Inflammatory macrophage treated with lipopolysaccharide for 4 hours (primary cell): Measurements from ENCODE around the gene AMY1A.
"Not testable (repeated sequence)": the region's sequence is repeated elsewhere in the genome, so short reads cannot be mapped to it uniquely, and the experiment has no call there.

Source experiments
- DNase-seq: peaks from one replicate; pipeline ENCODE4 v3.0.0-alpha.2; 2020

The AMY1A gene

DNA sequence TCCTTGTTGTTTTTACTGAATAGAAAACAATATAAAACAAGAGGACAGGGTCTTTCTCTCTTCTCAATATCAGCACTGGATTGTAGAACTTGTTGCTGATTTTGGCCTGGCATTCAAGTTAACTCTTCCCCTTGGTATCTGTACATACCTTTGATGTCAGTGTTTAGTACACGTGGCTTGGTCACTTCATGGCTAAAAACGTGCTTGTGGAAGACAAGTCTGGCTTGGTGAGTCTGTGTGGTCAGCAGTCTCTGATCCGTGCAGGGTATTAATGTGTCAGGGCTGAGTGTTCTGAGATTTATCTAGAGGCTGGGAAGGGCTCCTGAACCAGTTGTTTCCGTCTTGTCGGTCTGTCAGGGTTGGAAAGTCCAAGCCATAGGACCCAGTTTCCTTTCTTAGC, at the start of gene AMY1A:
TSS of gene AMY1A (plus strand) at position 301 of the 400 bp plus-strand sequence. CDS start 571 bp downstream, outside the sequence.
- DNase-seq: not testable (repeated sequence)

DNA sequence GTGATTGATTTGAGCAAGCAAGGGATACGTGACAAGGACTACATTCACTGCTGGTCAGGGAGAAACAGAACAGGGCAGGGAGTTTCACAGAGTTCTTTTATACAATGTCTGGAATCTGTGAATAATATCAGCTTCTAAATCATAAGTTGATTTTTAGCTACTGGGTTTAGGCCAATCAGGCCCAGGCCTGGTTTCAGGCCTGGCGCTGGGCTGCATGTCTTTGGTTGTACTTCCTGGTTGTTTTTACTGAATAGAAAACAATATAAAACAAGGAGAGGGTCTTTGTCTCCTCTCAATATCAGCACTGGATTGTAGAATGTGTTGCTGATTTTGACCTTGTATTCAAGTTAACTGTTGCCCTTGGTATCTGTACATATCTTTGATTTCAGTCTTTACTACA, 39.2 kb upstream of the AMY1A start:
- DNase-seq: no peak

DNA sequence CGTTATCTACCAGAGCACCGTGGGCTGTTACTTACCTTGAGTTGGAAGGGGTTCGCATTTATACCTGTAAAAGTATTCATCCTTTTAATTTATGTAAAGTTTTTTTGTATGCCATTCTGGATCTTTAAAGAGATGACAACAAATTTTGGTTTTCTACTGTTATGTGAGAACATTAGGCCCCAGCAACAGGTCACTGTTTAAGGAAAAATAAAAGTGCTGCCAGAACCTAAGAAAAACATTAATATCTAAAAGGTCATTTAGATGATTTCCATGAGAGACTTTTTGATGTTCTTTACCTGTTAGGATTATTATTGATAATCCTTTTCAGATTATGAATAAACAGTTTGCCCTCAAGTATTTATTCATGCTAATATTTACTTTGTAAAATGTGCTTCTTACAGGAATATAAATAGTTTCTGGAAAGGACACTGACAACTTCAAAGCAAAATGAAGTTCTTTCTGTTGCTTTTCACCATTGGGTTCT, 38.5 kb upstream of the AMY1A start, which contains the start of gene AMY2A:
TSS of gene AMY2A (plus strand) at position 434 of the 484 bp plus-strand sequence. CDS start at position 448, 14 bp downstream.
- not testable (repeated sequence) for DNase-seq

DNA sequence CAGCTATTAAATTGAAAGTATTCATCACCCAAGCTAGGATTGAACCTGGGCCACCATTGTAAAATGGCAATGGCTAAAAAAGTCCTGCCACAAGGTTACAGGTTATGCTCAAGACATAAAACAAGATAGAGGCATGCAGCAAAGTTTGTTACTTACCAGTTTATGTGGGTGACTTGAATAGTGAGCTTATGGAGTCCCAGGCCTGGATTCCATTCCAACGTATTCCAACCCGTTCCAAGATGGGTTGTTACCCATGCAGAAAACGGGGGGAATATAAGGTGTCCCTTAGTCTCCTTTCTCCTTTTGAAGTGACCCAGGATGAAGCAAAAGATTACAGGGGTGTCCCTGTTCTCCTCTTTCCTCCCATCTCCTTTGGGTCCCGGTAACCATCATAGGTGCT, 28.1 kb upstream of the AMY1A start:
- not testable (repeated sequence) for DNase-seq

DNA sequence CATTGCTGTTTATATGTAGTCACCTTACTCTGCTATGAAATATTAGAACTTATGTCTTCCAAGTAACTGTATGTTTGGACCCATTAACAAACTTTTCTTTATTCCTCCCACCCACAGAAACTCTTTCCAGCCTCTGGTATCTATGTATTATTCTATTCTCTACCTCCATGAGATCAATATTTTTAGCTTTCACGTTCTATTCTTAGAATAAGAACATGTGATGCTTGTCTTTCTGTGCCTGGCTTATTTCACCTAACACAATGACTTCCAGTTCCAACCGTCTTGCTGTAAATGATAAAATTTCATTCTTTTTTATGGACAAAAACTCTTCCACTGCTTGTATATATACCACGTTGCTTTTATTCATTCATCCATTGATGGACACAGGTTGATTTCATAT, 14.4 kb upstream of the AMY1A start:
- not testable (repeated sequence) for DNase-seq

DNA sequence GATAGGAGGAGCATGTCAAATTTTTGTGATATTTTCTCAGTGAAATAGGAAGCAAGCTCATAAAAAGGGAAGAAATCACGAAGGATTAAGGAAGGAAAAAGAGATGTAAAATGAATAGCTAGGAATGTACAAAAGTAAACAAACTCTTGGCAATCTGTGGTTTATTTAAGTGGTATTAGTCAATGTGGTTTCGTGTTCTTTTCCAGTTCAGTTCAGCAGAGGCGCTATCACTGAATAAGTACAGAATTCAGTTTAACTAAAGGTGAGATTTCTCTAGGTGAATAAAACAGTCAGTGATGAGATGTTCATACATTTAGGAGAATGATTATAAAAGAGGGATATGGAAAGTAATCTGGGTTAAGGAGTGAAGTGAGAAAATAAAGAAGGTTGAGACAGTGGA, 11.7 kb upstream of the AMY1A start:
- not testable (repeated sequence) for DNase-seq

DNA sequence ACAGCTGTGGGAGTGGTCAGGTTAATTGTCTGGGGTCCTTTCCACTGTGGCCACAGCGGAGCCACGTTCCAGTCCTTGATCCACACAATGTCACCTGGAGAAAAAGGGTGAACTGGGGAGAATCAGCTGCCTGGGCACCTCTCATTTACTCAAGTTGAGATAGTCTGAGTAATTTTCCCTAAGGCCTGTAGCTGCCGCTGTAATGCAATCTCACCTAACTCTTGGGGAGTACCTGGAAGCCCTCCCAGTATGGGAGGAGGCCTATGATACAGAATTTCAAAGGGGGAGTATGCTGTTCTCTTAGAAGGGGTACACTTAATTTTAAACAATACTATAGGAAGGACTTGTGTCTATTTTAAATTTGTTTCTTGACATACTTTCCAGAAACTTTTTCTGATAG, 5.3 kb upstream of the AMY1A start:
- DNase-seq: not testable (repeated sequence)

DNA sequence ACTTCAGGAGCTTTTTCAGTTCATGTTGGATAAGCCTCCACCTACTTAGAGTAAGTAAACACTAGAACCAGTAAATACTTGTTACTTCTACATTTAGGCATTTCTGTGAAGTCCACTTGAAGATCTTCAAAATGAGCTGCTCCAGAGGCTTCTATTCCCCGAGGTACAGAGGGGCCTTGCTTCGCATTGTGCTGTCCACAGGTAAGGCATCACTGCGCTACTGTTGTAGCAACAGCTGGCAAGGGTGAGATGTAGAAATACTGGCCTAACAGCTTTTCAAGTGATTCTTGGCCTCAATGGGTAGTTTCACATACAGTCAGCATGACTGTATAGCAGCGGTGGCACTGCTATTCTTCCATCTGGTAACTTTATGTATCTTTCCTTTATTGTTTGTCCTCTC, 4.7 kb upstream of the AMY1A start:
- not testable (repeated sequence) for DNase-seq

DNA sequence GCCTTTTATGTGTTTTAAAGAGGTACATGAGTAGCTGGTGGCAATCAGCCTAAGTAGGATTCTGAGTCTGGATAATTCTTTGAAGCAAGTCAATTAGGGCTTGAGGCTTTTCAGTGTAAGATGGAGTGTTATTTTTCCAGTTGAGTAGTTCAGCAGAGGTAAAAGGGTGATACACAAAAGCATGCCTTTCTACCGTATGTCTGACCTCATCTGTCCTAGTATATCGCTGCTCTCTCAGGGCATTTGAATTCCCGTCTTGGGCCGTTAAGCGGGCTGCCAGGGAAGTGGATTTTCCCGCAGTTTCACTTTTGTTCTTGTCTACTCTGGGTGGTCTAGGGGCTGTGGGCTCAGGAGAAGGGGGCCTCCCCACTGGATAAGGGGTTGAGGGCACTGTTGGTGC, 1.4 kb upstream of the AMY1A start:
- not testable (repeated sequence) for DNase-seq

DNA sequence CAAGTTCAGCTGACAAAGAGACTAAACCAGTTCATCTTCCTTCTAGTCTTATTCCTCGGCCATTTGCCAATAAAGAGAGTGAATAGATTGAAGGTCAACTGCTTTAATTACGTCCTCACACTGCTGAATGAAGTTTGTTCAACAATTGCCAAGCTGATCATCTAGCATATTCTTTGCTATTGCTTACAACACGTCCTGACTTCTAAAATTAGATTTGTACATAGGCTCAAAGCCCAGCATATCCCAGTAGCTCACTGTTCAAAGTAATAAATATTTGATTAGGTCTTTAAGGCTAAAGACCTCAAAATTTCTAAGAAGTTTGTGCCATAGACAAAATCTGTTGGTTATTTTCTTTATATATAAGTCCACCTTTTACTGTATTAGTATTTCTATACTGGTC, 20.8 kb downstream of the AMY1A start:
- not testable (repeated sequence) for DNase-seq

DNA sequence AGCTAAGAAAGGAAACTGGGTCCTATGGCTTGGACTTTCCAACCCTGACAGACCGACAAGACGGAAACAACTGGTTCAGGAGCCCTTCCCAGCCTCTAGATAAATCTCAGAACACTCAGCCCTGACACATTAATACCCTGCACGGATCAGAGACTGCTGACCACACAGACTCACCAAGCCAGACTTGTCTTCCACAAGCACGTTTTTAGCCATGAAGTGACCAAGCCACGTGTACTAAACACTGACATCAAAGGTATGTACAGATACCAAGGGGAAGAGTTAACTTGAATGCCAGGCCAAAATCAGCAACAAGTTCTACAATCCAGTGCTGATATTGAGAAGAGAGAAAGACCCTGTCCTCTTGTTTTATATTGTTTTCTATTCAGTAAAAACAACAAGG, 40.5 kb downstream of the AMY1A start, which contains the start of gene AMY1B:
TSS of gene AMY1B (minus strand) at position 101 of the 400 bp plus-strand sequence. CDS start 571 bp downstream, outside the sequence.
- DNase-seq: not testable (repeated sequence)

DNA sequence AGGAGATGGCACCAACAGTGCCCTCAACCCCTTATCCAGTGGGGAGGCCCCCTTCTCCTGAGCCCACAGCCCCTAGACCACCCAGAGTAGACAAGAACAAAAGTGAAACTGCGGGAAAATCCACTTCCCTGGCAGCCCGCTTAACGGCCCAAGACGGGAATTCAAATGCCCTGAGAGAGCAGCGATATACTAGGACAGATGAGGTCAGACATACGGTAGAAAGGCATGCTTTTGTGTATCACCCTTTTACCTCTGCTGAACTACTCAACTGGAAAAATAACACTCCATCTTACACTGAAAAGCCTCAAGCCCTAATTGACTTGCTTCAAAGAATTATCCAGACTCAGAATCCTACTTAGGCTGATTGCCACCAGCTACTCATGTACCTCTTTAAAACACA, 41.9 kb downstream of the AMY1A start:
- DNase-seq: not testable (repeated sequence)

DNA sequence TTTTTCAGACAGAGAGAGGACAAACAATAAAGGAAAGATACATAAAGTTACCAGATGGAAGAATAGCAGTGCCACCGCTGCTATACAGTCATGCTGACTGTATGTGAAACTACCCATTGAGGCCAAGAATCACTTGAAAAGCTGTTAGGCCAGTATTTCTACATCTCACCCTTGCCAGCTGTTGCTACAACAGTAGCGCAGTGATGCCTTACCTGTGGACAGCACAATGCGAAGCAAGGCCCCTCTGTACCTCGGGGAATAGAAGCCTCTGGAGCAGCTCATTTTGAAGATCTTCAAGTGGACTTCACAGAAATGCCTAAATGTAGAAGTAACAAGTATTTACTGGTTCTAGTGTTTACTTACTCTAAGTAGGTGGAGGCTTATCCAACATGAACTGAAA, 45.1 kb downstream of the AMY1A start:
- not testable (repeated sequence) for DNase-seq

DNA sequence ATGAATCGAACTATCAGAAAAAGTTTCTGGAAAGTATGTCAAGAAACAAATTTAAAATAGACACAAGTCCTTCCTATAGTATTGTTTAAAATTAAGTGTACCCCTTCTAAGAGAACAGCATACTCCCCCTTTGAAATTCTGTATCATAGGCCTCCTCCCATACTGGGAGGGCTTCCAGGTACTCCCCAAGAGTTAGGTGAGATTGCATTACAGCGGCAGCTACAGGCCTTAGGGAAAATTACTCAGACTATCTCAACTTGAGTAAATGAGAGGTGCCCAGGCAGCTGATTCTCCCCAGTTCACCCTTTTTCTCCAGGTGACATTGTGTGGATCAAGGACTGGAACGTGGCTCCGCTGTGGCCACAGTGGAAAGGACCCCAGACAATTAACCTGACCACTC, 45.7 kb downstream of the AMY1A start:
- DNase-seq: not testable (repeated sequence)

DNA sequence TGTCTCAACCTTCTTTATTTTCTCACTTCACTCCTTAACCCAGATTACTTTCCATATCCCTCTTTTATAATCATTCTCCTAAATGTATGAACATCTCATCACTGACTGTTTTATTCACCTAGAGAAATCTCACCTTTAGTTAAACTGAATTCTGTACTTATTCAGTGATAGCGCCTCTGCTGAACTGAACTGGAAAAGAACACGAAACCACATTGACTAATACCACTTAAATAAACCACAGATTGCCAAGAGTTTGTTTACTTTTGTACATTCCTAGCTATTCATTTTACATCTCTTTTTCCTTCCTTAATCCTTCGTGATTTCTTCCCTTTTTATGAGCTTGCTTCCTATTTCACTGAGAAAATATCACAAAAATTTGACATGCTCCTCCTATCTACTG, 52.1 kb downstream of the AMY1A start:
- DNase-seq: not testable (repeated sequence)

DNA sequence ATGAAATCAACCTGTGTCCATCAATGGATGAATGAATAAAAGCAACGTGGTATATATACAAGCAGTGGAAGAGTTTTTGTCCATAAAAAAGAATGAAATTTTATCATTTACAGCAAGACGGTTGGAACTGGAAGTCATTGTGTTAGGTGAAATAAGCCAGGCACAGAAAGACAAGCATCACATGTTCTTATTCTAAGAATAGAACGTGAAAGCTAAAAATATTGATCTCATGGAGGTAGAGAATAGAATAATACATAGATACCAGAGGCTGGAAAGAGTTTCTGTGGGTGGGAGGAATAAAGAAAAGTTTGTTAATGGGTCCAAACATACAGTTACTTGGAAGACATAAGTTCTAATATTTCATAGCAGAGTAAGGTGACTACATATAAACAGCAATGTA, 54.8 kb downstream of the AMY1A start:
- DNase-seq: not testable (repeated sequence)
